CD14-positive monocyte (primary cell): ENCODE results near the gene SNAP91. TPM values are rescaled to one million over a fixed set of nuclear protein-coding genes. Genes with fewer than 3 reads are reported as not detected.
"Not testable (repeated sequence)": the region's sequence is repeated elsewhere in the genome, so short reads cannot be mapped to it uniquely, and the experiment has no call there.

Experiments
- DNase-seq, 3 donors: peaks; one replicate each; pipeline ENCODE4 v3.0.0-alpha.2; 2011 to 2022
- H2AFZ ChIP-seq: 2 replicates; pipeline ENCODE4 v1.6.0; 2012; ENCODE audit warnings: mild to moderate bottlenecking, low read depth, low read length, inconsistent platforms; ENCODE audit not compliant: insufficient read depth, poor library complexity, severe bottlenecking
- H3K27ac ChIP-seq, 2 donors: 1 replicate in 1 of 2; 2 replicates in 1 of 2; pipeline ENCODE4 v1.5.1; 2012 to 2013; ENCODE audit warnings: low read length in 2 of 2, control low read depth in 1 of 2, inconsistent platforms in 1 of 2, low read depth in 1 of 2, mild to moderate bottlenecking in 1 of 2
- H3K27me3 ChIP-seq, 2 donors: one replicate each; pipeline versions ENCODE4 v1.6.0 to v1.6.1; 2011 to 2013; ENCODE audit warnings: low read length in 2 of 2; ENCODE audit not compliant: control insufficient read depth in 2 of 2, insufficient read depth in 2 of 2
- H3K36me3 ChIP-seq, 2 donors: replicated peaks in 1 of 2; 1 replicate in 1 of 2; 2 replicates in 1 of 2; pipeline versions ENCODE4 v1.5.1 to v1.6.1; 2012 to 2013; ENCODE audit warnings: low read length in 2 of 2, control low read depth in 1 of 2, inconsistent platforms in 1 of 2, mild to moderate bottlenecking in 1 of 2; ENCODE audit not compliant: insufficient read depth in 2 of 2, control insufficient read depth in 1 of 2
- H3K4me1 ChIP-seq, 2 donors: 1 replicate in 1 of 2; 2 replicates in 1 of 2; pipeline versions ENCODE4 v1.5.1 to v1.6.1; 2012 to 2013; ENCODE audit warnings: low read length in 2 of 2, control low read depth in 1 of 2, inconsistent platforms in 1 of 2, mild to moderate bottlenecking in 1 of 2, moderate library complexity in 1 of 2; ENCODE audit not compliant: insufficient read depth in 2 of 2, control insufficient read depth in 1 of 2
- H3K4me2 ChIP-seq: replicated peaks from 2 replicates; pipeline ENCODE3; 2012; ENCODE audit warnings: low read length, moderate library complexity, mild to moderate bottlenecking; ENCODE audit not compliant: poor library complexity, severe bottlenecking; ENCODE audit errors: extremely low read depth
- H3K4me3 ChIP-seq, 3 experiments: fragments of 200-600 bp in 1 of 3; sonication (generic) in 1 of 3; replicated peaks in 1 of 3; 1 replicate in 2 of 3; 2 replicates in 1 of 3; pipeline ENCODE4 v1.5.1; 2011 to 2013; ENCODE audit warnings: low read length in 3 of 3, mild to moderate bottlenecking in 3 of 3, control low read depth in 2 of 3, low read depth in 2 of 3, inconsistent platforms in 1 of 3, moderate library complexity in 1 of 3
- H3K79me2 ChIP-seq: 2 replicates; pipeline ENCODE4 v1.6.0; 2012; ENCODE audit warnings: mild to moderate bottlenecking, control low read depth, inconsistent platforms, low read length, moderate library complexity; ENCODE audit not compliant: insufficient read depth
- H3K9ac ChIP-seq: 2 replicates; pipeline ENCODE4 v1.6.0; 2017; ENCODE audit warnings: low read length, mild to moderate bottlenecking; ENCODE audit not compliant: insufficient read depth, poor library complexity, severe bottlenecking
- H3K9me3 ChIP-seq, 2 donors: replicated peaks in 1 of 2; 1 replicate in 1 of 2; 2 replicates in 1 of 2; pipeline versions ENCODE4 v1.5.1 to v1.6.1; 2012 to 2013; ENCODE audit warnings: low read length in 2 of 2, control low read depth in 1 of 2; ENCODE audit not compliant: control insufficient read depth in 1 of 2, insufficient read depth in 1 of 2
- H4K20me1 ChIP-seq: 2 replicates; pipeline ENCODE4 v1.6.0; 2012; ENCODE audit warnings: mild to moderate bottlenecking, low read length, control low read depth, moderate library complexity; ENCODE audit not compliant: insufficient read depth
- H3K27ac Mint-ChIP-seq, 7 donors: one replicate each; pipeline ENCODE4 v1.8.0; 2020; ENCODE audit warnings: mild to moderate bottlenecking in 7 of 7, mixed read lengths in 7 of 7, moderate library complexity in 6 of 7, inconsistent platforms in 2 of 7
- H3K27me3 Mint-ChIP-seq, 3 donors: one replicate each; pipeline ENCODE4 v1.8.0; 2021 to 2022; ENCODE audit warnings: low read depth in 3 of 3, mild to moderate bottlenecking in 3 of 3, mixed read lengths in 3 of 3, moderate library complexity in 3 of 3, inconsistent platforms in 1 of 3
- H3K36me3 Mint-ChIP-seq, 2 donors: one replicate each; pipeline ENCODE4 v1.8.0; 2020; ENCODE audit warnings: mixed read lengths in 2 of 2, inconsistent platforms in 1 of 2, mild to moderate bottlenecking in 1 of 2
- H3K4me1 Mint-ChIP-seq: one replicate; pipeline ENCODE4 v1.8.0; 2020; ENCODE audit warnings: mild to moderate bottlenecking, mixed read lengths
- H3K4me3 Mint-ChIP-seq, 2 donors: one replicate each; pipeline ENCODE4 v1.8.0; 2020; ENCODE audit warnings: mild to moderate bottlenecking in 2 of 2, mixed read lengths in 2 of 2, moderate library complexity in 1 of 2
- H3K9me3 Mint-ChIP-seq, 7 donors: one replicate each; pipeline ENCODE4 v1.8.0; 2020 to 2022; ENCODE audit warnings: mixed read lengths in 7 of 7, mild to moderate bottlenecking in 6 of 7, moderate library complexity in 6 of 7, inconsistent platforms in 2 of 7
- WGBS: methylation state at CpG from one replicate; pipeline ENCODE4 v1.1.5; 2013; ENCODE audit warnings: missing lambda C conversion rate; ENCODE audit not compliant: insufficient coverage; 5-methylcytosine and 5-hydroxymethylcytosine counted together
- intact Hi-C, 2 donors: fragments of 100-400 bp; cut with micrococcal nuclease; formaldehyde crosslinking; loops; one replicate each; pipeline versions ENCODE4 v1.15.0 to v1.15.1; 2023
- polyA plus RNA-seq, 3 donors: library from polyadenylated mRNA; depleted of rRNA in 1 of 3; unstranded in 2 of 3; stranded (reverse) in 1 of 3; fragments of 300-500 nt in 2 of 3; fragments of >200 nt in 1 of 3; fragmentation: Illumina TruSeq in 2 of 3; gene quantifications; 1 replicate in 2 of 3; 2 replicates in 1 of 3; pipeline ENCODE4 v1.2.3, GENCODE V29; 2012 to 2021
- TF ChIP-seq, protein P1 (sequence below): fragments of 200-600 bp; IDR thresholded peaks from one replicate; pipeline ENCODE4 v1.8.0; 2022; ENCODE audit warnings: antibody characterized with exemption, mild to moderate bottlenecking

Gene SNAP91
- polyA plus RNA-seq, 3 donors, result not detected

DNA sequence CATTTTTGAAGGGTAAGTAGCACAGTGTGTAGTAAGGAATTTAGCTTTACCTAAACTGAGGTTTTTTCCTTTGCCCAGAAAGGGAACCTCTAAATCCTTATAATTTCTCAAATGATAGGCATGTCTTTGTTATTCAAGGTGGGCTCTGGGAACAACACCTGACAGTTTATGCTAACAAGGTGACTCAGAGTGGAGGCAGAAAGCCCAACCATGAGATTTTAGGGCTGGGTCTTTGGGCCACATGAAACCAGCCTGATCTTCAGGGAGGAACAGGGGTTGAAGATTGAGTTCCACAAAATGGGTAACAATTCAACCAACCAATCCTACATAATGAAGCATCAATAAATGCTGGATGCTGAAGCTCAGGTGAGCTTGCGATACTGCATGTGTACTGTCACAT lies 149.9 kb downstream of the SNAP91 start:
- Mint-ChIP-seq H3K4me3 (no peak overlapping the region), H3K4me1 (no peaks in the 10 kb centered on the region), H3K27me3 (peaks cover 0 to 7% (median 6%) of the 10 kb centered on the region in 3 donors), H3K27ac (no peak overlapping the region), H3K9me3 (peaks cover 0 to 7% (median 4%) of the 10 kb centered on the region in 7 donors), H3K36me3 (no peaks in the 10 kb centered on the region)
- Histone ChIP-seq H3K4me1 (no peaks in the 10 kb centered on the region), H3K9me3 (peaks cover 3 to 5% of the 10 kb centered on the region in 2 donors), H3K4me2 (no peak overlapping the region), H2AFZ (no peak overlapping the region), H3K36me3 (no peaks in the 10 kb centered on the region), H3K27ac (no peak overlapping the region), H3K4me3 (no peak overlapping the region), H3K79me2 (no peaks in the 10 kb centered on the region), H3K27me3 (peaks cover 0 to 7% of the 10 kb centered on the region in 2 donors), H3K9ac (no peak overlapping the region), H4K20me1 (no peaks in the 10 kb centered on the region)
- intact Hi-C loops, result no loop called here
- TF ChIP-seq, protein P1, sequence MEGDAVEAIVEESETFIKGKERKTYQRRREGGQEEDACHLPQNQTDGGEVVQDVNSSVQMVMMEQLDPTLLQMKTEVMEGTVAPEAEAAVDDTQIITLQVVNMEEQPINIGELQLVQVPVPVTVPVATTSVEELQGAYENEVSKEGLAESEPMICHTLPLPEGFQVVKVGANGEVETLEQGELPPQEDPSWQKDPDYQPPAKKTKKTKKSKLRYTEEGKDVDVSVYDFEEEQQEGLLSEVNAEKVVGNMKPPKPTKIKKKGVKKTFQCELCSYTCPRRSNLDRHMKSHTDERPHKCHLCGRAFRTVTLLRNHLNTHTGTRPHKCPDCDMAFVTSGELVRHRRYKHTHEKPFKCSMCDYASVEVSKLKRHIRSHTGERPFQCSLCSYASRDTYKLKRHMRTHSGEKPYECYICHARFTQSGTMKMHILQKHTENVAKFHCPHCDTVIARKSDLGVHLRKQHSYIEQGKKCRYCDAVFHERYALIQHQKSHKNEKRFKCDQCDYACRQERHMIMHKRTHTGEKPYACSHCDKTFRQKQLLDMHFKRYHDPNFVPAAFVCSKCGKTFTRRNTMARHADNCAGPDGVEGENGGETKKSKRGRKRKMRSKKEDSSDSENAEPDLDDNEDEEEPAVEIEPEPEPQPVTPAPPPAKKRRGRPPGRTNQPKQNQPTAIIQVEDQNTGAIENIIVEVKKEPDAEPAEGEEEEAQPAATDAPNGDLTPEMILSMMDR, result no peak
- DNase-seq, result no peak
- 93% methylated on average over 1 of the region's 1 CpG for WGBS

DNA sequence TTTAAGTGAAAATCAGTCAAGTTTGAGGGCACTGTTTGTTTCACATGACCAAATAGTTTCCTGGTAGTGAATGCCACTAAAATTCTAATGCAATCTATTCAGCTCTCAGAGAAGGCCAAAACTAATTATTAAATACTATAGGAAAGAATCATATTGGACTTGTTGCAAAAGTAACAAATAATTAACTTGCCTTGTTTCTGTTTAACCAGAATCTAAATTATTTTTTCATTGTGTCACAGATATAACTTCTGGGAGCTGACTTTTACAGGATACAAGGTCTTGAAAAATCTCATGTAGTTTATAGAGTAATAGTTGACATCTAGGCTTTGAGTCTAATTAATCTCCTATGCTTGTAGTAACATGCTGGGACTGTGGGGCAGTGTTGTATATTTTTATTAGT lies 152.0 kb downstream of the SNAP91 start:
- Mint-ChIP-seq H3K27ac (no peak overlapping the region), H3K27me3 (peaks cover 0 to 10% (median 7%) of the 10 kb centered on the region in 3 donors), H3K4me1 (no peaks in the 10 kb centered on the region), H3K4me3 (no peak overlapping the region), H3K36me3 (no peaks in the 10 kb centered on the region), H3K9me3 (peaks cover 0 to 4% (median 0%) of the 10 kb centered on the region in 7 donors)
- no peak for DNase-seq
- Histone ChIP-seq H3K27ac (no peak overlapping the region), H3K4me3 (no peak overlapping the region), H3K27me3 (peaks cover 0 to 4% of the 10 kb centered on the region in 2 donors), H3K4me2 (no peak overlapping the region), H3K4me1 (no peaks in the 10 kb centered on the region), H3K9me3 (peaks cover 0 to 3% of the 10 kb centered on the region in 2 donors), H4K20me1 (no peaks in the 10 kb centered on the region), H2AFZ (no peak overlapping the region), H3K79me2 (no peaks in the 10 kb centered on the region), H3K9ac (no peak overlapping the region), H3K36me3 (no peaks in the 10 kb centered on the region)
- TF ChIP-seq, protein P1, result no peak
- intact Hi-C loops, result no loop called here

DNA sequence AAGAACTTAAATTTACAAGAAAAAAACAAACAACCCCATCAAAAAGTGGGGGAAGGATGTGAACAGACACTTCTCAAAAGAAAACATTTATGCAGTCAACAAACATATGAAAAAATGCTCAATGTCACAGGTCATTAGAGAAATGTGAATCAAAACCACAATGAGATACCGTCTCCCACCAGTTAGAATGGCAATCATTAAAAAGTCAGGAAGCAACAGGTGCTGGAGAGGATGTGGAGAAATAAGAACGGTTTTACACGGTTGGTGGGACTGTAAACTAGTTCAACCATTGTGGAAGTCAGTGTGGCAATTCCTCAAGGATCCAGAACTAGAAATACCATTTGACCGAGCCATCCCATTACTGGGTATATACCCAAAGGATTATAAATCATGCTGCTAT lies 157.2 kb downstream of the SNAP91 start:
- H3K4me2 ChIP-seq, H3K4me1 ChIP-seq, H3K27ac ChIP-seq, intact Hi-C loops, H3K27me3 Mint-ChIP-seq, H3K79me2 ChIP-seq, DNase-seq, H3K4me3 Mint-ChIP-seq, H3K9me3 ChIP-seq, H3K27ac Mint-ChIP-seq, H2AFZ ChIP-seq, H3K36me3 ChIP-seq, H3K27me3 ChIP-seq, H3K9ac ChIP-seq, H4K20me1 ChIP-seq, H3K36me3 Mint-ChIP-seq, H3K4me3 ChIP-seq: not testable (repeated sequence)
- peaks cover 5 to 18% (median 11%) of the 10 kb centered on the region in 7 donors for H3K9me3 Mint-ChIP-seq
- H3K4me1 Mint-ChIP-seq, result peaks cover 24% of the 10 kb centered on the region
- no CpG with 5 or more reads among the region's 4 CpGs for WGBS
